ENCODE data around the gene SENP1. TPM values are rescaled to one million over a fixed set of nuclear protein-coding genes. Genes with fewer than 3 reads are reported as not detected.

The SENP1 gene
- total RNA-seq, 4 donors from 2014 or later, result 20.6 to 58.8 (median 24.5) TPM

DNA sequence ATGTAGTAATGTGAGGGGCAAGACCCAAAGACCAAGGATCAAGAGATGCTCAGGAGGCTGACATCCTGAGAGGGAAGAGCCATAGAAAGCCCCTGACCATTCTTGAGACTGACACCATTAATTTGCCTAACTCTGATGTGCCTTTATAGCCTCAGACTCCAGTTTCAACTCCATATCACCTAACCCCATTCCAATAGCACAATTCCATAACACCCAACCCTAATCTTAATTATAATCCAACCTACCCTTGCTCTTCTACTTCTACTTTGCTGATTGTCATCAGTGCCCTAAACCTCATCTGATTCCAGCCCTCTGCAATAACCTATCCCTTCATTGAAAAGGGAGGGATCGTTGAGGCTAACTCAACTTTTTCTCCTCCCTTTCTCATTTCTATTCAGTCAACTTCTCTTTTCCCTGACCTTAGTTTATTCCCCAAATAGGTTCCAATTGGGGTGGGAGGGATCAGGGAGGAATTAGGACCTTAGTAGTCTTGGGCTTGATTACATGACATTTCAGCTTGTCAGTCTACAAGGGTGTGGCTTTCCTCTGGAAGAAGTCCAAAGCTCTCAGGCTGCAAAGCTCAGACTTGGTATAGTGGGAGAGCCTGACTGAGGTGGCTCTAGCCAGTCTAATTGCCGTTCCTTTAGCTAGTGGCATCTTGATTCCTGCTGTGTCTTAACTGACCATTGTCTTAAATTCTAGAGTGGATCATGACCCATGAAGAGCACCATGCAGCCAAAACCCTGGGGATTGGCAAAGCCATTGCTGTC is 16.4 kb upstream of the SENP1 start:
- Histone ChIP-seq H3K27me3 (no peaks in the 10 kb centered on the region), H3K36me3 (no peaks in the 10 kb centered on the region), H3K9me3 (no peaks in the 10 kb centered on the region), H3K4me1 (peaks cover 9 to 10% of the 10 kb centered on the region in 2 donors), H3K4me3 (replicated peaks in 1 of 3) (no peak overlapping the region), H3K27ac (no peak overlapping the region)
- DNase-seq, result no peak
- intact Hi-C loops (cut with DNase I), result no loop called here
- 76 to 85% methylated on average over 2 of the region's 2 CpGs for WGBS, 2 donors
- TF ChIP-seq, protein P1, sequence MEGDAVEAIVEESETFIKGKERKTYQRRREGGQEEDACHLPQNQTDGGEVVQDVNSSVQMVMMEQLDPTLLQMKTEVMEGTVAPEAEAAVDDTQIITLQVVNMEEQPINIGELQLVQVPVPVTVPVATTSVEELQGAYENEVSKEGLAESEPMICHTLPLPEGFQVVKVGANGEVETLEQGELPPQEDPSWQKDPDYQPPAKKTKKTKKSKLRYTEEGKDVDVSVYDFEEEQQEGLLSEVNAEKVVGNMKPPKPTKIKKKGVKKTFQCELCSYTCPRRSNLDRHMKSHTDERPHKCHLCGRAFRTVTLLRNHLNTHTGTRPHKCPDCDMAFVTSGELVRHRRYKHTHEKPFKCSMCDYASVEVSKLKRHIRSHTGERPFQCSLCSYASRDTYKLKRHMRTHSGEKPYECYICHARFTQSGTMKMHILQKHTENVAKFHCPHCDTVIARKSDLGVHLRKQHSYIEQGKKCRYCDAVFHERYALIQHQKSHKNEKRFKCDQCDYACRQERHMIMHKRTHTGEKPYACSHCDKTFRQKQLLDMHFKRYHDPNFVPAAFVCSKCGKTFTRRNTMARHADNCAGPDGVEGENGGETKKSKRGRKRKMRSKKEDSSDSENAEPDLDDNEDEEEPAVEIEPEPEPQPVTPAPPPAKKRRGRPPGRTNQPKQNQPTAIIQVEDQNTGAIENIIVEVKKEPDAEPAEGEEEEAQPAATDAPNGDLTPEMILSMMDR (IDR thresholded peaks at IDR 0.05), result no peak
- TF ChIP-seq POLR2A (IDR thresholded peaks at IDR 0.05), result no peak

DNA sequence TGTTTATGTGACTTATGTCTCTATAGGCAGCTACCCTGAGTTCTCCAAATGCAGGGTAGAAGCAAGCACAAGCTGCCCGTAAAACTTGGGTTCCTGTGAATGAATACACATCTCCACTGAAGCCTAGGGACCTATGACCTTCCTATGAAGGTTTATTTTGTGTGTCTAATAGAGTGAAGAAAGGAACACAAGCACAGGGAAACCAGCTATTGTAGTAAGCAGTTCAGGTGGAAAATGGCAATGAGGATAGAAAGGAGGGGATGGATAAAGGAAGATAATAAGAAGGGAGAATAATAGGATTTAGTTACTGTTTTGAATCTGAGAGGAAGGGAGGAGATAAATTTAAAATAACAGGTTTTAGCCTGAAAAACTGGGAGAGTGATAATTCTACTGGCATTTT is 15.6 kb upstream of the SENP1 start:
- no peak overlapping the region for H3K27ac ChIP-seq
- WGBS, 2 donors, result 75 to 86% methylated on average over 1 of the region's 1 CpG
- TF ChIP-seq POLR2A (IDR thresholded peaks at IDR 0.05), result no peak
- TF ChIP-seq, protein P1 (IDR thresholded peaks at IDR 0.05), result no peak
- no peaks in the 10 kb centered on the region for H3K27me3 ChIP-seq
- H3K4me3 ChIP-seq (replicated peaks in 1 of 3), result no peak overlapping the region
- DNase-seq, result no peak
- no peaks in the 10 kb centered on the region for H3K9me3 ChIP-seq
- H3K36me3 ChIP-seq, result no peaks in the 10 kb centered on the region
- H3K4me1 ChIP-seq, result peaks cover 9 to 10% of the 10 kb centered on the region in 2 donors
- intact Hi-C loops (cut with DNase I), result no loop called here

DNA sequence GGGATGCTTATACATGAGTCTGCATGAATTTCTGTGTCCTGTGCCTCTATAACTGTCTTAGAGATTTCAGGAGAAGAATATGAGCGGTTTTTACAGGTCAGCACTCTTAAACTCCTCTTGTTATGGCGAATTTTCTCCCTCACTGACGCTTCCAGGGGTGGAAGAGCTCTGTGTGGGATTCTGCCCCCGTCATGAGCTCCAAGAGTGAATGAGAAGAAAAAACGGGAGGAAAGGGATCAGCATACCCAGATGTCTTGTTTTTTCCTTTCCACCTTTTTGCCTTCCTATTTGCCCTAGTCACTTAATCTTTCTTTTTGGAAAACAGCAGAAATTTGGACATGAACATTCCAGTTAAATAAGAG is 13.9 kb upstream of the SENP1 start:
- Histone ChIP-seq H3K4me3 (replicated peaks in 1 of 3) (peak overlapping the region in 2 of 3 donors; percentile 44 to 76), H3K9me3 (no peaks in the 10 kb centered on the region), H3K27me3 (no peaks in the 10 kb centered on the region), H3K4me1 (peaks cover 9 to 10% of the 10 kb centered on the region in 2 donors), H3K27ac (peak overlapping the region in 2 of 3 donors; percentile 47 to 52), H3K36me3 (no peaks in the 10 kb centered on the region)
- no peak for DNase-seq
- 5 to 8% methylated on average over 5 of the region's 5 CpGs for WGBS, 2 donors
- intact Hi-C loops (cut with DNase I), result no loop called here
- TF ChIP-seq POLR2A (IDR thresholded peaks at IDR 0.05), result no peak
- TF ChIP-seq, protein P1 (IDR thresholded peaks at IDR 0.05), result no peak

DNA sequence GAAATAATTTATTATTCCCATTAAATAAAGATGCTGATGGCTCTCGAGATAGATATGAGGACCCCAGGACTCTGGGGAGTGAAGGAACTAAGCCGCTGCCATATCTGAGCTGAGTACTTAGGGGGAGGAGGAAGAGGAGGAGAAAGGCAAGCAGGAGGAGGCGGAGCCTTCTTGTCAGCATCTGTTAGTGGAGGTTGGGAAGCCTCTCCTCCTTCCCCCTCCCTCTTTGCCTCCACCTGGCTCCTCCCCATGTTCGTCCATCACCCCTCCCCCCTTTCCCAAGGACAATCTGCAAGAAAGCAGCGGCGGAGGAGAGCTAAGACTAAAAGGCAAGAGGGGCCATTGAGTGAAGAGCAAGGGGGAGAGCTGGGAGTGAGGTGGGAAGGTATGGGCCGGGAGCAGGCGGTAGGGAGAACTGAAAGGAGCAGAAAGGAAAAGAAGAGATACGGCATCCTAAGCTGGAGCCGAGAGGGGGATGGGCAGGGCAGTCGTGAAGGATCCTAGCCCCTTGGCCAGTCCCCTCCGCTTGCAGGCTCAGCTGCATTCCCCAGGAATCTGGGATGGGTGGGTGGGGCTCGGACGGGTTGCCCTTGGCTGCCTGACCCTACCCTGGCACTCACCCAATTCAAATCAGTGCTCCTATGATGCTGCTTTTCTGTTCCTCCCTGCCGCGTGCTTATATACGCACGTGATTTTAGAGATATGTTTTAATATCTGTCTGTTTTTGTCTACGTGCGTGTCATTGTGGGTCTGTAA is 13.4 kb upstream of the SENP1 start, which contains the start of gene PFKM:
PFKM (plus strand) TSS at position 287 of the 756 bp plus-strand sequence. CDS start 3,411 bp downstream, outside the sequence.
- WGBS, 2 donors, result 1 to 3% methylated on average over 20 of the region's 20 CpGs
- Histone ChIP-seq H3K36me3 (no peaks in the 10 kb centered on the region), H3K27me3 (no peaks in the 10 kb centered on the region), H3K4me1 (peaks cover 9 to 10% of the 10 kb centered on the region in 2 donors), H3K9me3 (no peaks in the 10 kb centered on the region), H3K4me3 (replicated peaks in 1 of 3) (peak within 1 kb of the TSS in 2 of 3 donors; percentile 44 to 76), H3K27ac (peak within 1 kb of the TSS in 2 of 3 donors; percentile 47 to 52)
- peak; percentile 89 to 90 for DNase-seq
- TF ChIP-seq, protein P1 (IDR thresholded peaks at IDR 0.05), result no peak
- TF ChIP-seq POLR2A (IDR thresholded peaks at IDR 0.05), result peak in 1 of 2 donors; percentile 60
- intact Hi-C loops (cut with DNase I), result no loop called here
